ENCODE data around the gene ARHGAP8. TPM values are rescaled to one million over a fixed set of nuclear protein-coding genes. Genes with fewer than 3 reads are reported as not detected.

ARHGAP8 gene
- total and polyA plus RNA-seq, 2 experiments from 2014 or later: 62.8 to 64.9 TPM

DNA sequence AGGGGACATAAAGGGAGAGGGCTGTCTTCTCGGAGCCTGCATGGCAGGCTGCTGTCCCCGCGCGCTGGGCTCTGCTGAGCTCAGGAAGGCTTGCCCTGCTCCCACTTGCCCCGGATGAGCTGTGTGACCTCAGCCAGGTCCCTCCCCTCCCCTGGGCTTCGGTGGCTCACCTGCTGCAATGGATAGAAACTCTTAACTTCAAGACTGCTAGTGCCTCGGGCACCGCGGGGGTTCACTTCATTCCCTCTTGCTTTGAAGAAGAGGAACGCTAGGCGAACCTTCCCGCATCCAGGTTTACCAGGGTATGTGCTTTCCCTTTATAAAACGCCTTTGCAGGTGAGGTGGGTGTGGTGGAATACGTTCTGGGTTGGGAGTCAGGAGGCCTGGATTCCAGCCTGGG is 142.4 kb downstream of the ARHGAP8 start (continued):
- TF ChIP-seq, protein P1, sequence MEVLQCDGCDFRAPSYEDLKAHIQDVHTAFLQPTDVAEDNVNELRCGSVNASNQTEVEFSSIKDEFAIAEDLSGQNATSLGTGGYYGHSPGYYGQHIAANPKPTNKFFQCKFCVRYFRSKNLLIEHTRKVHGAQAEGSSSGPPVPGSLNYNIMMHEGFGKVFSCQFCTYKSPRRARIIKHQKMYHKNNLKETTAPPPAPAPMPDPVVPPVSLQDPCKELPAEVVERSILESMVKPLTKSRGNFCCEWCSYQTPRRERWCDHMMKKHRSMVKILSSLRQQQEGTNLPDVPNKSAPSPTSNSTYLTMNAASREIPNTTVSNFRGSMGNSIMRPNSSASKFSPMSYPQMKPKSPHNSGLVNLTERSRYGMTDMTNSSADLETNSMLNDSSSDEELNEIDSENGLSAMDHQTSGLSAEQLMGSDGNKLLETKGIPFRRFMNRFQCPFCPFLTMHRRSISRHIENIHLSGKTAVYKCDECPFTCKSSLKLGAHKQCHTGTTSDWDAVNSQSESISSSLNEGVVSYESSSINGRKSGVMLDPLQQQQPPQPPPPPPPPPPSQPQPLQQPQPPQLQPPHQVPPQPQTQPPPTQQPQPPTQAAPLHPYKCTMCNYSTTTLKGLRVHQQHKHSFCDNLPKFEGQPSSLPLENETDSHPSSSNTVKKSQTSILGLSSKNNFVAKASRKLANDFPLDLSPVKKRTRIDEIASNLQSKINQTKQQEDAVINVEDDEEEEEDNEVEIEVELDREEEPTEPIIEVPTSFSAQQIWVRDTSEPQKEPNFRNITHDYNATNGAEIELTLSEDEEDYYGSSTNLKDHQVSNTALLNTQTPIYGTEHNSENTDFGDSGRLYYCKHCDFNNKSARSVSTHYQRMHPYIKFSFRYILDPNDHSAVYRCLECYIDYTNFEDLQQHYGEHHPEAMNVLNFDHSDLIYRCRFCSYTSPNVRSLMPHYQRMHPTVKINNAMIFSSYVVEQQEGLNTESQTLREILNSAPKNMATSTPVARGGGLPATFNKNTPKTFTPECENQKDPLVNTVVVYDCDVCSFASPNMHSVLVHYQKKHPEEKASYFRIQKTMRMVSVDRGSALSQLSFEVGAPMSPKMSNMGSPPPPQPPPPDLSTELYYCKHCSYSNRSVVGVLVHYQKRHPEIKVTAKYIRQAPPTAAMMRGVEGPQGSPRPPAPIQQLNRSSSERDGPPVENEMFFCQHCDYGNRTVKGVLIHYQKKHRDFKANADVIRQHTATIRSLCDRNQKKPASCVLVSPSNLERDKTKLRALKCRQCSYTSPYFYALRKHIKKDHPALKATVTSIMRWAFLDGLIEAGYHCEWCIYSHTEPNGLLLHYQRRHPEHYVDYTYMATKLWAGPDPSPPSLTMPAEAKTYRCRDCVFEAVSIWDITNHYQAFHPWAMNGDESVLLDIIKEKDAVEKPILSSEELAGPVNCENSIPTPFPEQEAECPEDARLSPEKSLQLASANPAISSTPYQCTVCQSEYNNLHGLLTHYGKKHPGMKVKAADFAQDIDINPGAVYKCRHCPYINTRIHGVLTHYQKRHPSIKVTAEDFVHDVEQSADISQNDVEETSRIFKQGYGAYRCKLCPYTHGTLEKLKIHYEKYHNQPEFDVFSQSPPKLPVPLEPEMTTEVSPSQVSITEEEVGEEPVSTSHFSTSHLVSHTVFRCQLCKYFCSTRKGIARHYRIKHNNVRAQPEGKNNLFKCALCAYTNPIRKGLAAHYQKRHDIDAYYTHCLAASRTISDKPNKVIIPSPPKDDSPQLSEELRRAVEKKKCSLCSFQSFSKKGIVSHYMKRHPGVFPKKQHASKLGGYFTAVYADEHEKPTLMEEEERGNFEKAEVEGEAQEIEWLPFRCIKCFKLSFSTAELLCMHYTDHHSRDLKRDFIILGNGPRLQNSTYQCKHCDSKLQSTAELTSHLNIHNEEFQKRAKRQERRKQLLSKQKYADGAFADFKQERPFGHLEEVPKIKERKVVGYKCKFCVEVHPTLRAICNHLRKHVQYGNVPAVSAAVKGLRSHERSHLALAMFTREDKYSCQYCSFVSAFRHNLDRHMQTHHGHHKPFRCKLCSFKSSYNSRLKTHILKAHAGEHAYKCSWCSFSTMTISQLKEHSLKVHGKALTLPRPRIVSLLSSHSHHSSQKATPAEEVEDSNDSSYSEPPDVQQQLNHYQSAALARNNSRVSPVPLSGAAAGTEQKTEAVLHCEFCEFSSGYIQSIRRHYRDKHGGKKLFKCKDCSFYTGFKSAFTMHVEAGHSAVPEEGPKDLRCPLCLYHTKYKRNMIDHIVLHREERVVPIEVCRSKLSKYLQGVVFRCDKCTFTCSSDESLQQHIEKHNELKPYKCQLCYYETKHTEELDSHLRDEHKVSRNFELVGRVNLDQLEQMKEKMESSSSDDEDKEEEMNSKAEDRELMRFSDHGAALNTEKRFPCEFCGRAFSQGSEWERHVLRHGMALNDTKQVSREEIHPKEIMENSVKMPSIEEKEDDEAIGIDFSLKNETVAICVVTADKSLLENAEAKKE (CRISPR knock-in tag; IDR thresholded peaks at IDR 0.05): no peak
- no peak for TF ChIP-seq NANOG (IDR thresholded peaks at IDR 0.05; ENCODE audit: borderline replicate concordance)
- TF ChIP-seq, protein P2, sequence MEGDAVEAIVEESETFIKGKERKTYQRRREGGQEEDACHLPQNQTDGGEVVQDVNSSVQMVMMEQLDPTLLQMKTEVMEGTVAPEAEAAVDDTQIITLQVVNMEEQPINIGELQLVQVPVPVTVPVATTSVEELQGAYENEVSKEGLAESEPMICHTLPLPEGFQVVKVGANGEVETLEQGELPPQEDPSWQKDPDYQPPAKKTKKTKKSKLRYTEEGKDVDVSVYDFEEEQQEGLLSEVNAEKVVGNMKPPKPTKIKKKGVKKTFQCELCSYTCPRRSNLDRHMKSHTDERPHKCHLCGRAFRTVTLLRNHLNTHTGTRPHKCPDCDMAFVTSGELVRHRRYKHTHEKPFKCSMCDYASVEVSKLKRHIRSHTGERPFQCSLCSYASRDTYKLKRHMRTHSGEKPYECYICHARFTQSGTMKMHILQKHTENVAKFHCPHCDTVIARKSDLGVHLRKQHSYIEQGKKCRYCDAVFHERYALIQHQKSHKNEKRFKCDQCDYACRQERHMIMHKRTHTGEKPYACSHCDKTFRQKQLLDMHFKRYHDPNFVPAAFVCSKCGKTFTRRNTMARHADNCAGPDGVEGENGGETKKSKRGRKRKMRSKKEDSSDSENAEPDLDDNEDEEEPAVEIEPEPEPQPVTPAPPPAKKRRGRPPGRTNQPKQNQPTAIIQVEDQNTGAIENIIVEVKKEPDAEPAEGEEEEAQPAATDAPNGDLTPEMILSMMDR (conservative IDR thresholded peaks at IDR 0.05; ENCODE audit: low read depth in 2 of 2): no peak
- no peak for TF ChIP-seq POLR2AphosphoS5 (IDR thresholded peaks at IDR 0.05; ENCODE audit: low read depth)
- TF ChIP-seq, protein P3, sequence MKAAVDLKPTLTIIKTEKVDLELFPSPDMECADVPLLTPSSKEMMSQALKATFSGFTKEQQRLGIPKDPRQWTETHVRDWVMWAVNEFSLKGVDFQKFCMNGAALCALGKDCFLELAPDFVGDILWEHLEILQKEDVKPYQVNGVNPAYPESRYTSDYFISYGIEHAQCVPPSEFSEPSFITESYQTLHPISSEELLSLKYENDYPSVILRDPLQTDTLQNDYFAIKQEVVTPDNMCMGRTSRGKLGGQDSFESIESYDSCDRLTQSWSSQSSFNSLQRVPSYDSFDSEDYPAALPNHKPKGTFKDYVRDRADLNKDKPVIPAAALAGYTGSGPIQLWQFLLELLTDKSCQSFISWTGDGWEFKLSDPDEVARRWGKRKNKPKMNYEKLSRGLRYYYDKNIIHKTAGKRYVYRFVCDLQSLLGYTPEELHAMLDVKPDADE (IDR thresholded peaks at IDR 0.05): no peak
- TF ChIP-seq ZNF331 (CRISPR knock-in tag; IDR thresholded peaks at IDR 0.05; ENCODE audit: low read depth): no peak
- TF ChIP-seq JUNB (IDR thresholded peaks at IDR 0.05; ENCODE audit: unreplicated experiment): no peak
